A549 (cell line): ENCODE measurements around the gene PLXNB2.

Experiments
- CTCF ChIP-seq: fragments of >200 bp; sonication (Bioruptor Twin); formaldehyde crosslinking; IDR thresholded peaks from 3 replicates; pipeline ENCODE4 v1.5.1; 2016
- POLR2A ChIP-seq: IDR thresholded peaks from 2 replicates; pipeline ENCODE4 v1.6.1; 2012; ENCODE audit warnings: mild to moderate bottlenecking, low read length

DNA sequence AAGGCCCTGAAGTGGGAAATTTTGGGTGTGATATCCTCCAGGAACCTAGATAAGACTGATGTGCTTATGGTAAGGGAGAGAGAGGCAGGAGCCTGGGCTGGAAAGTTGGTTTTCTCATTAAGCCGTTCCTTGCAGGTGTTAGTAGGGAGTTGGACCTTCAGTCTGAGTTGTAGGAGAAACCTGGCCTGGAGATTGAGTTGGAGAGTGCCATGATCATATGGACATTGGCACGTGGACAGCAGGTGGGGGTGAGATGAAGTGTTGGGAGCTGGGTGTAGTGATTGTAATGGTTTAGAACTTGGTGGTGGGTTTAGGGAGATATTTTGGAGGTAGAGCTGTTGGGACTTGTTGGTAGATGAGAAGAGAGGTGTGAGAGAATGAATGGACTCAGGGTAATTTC lies 40.6 kb upstream of the PLXNB2 start:
- no peak for TF ChIP-seq CTCF
- no peak for TF ChIP-seq POLR2A
